SU-DHL-6 (cell line): ENCODE results near the gene EFCAB11.
"Not testable (repeated sequence)": the region's sequence is repeated elsewhere in the genome, so short reads cannot be mapped to it uniquely, and the experiment has no call there.

Experiments used
- H2AFZ ChIP-seq: fragments of 200-600 bp; sonication (generic); 2 replicates; pipeline ENCODE4 v1.6.1; 2014; ENCODE audit warnings: low read depth, mild to moderate bottlenecking, moderate library complexity, mixed read lengths, antibody characterized with exemption, low read length; ENCODE audit not compliant: severe bottlenecking
- H3F3A ChIP-seq: fragments of 200-600 bp; shearing (Covaris generic); 2 replicates; pipeline ENCODE4 v1.6.0; 2016; ENCODE audit warnings: antibody characterized with exemption, mild to moderate bottlenecking; ENCODE audit not compliant: insufficient read depth
- H3K27ac ChIP-seq: fragments of 200-600 bp; sonication (generic); 2 replicates; pipeline ENCODE4 v1.5.1; 2016; ENCODE audit warnings: low read depth, mild to moderate bottlenecking, low read length, moderate library complexity, mixed read lengths
- H3K27me3 ChIP-seq: fragments of 200-600 bp; sonication (generic), shearing (Covaris generic); 2 replicates; pipeline ENCODE4 v1.6.0; 2014; ENCODE audit warnings: mild to moderate bottlenecking, low read length
- H3K36me3 ChIP-seq: fragments of 200-600 bp; sonication (generic); 2 replicates; pipeline ENCODE4 v1.6.1; 2014; ENCODE audit warnings: mild to moderate bottlenecking, low read length, mixed read lengths
- H3K4me2 ChIP-seq: fragments of 300-600, 200-600 bp; shearing (Covaris generic), sonication (generic); 2 replicates; pipeline ENCODE4 v1.6.0; 2014; ENCODE audit warnings: low read length, low read depth, mild to moderate bottlenecking; ENCODE audit not compliant: poor library complexity, severe bottlenecking
- H3K4me3 ChIP-seq: fragments of 200-600 bp; sonication (generic); 2 replicates; pipeline ENCODE4 v1.5.1; 2014; ENCODE audit warnings: antibody characterized with exemption, low read length, mild to moderate bottlenecking, mixed read lengths; ENCODE audit not compliant: insufficient read depth, poor library complexity, severe bottlenecking
- H3K79me2 ChIP-seq: fragments of 200-600 bp; sonication (generic); 2 replicates; pipeline ENCODE4 v1.6.1; 2014; ENCODE audit warnings: mild to moderate bottlenecking, low read length, moderate library complexity; ENCODE audit not compliant: insufficient read depth
- H3K9ac ChIP-seq: fragments of 200-600 bp; sonication (generic); 2 replicates; pipeline ENCODE4 v1.7.0; 2014; ENCODE audit warnings: mild to moderate bottlenecking, low read length
- H3K9me2 ChIP-seq: fragments of 200-600 bp; sonication (generic); replicated peaks from 2 replicates; pipeline ENCODE4 v1.6.1; 2014; ENCODE audit warnings: low read length; ENCODE audit not compliant: insufficient read depth
- H3K9me3 ChIP-seq: fragments of 200-600 bp; sonication (generic); 2 replicates; pipeline ENCODE4 v1.6.1; 2014; ENCODE audit warnings: low read length, mixed read lengths; ENCODE audit not compliant: insufficient read depth
- H4K20me1 ChIP-seq: fragments of 200-600 bp; sonication (generic); 2 replicates; pipeline ENCODE4 v1.6.1; 2014; ENCODE audit warnings: low read depth, mild to moderate bottlenecking, antibody characterized with exemption, low read length, moderate library complexity, mixed read lengths
- EZH2phosphoT487 ChIP-seq: fragments of 200-600 bp; sonication (generic), shearing (Covaris generic); conservative IDR thresholded peaks from 2 replicates; pipeline ENCODE4 v1.6.1; 2018; ENCODE audit warnings: mild to moderate bottlenecking, antibody characterized with exemption, low read length, moderate library complexity, mixed read lengths
- TF ChIP-seq, protein P1 (sequence below): fragments of 200-600 bp; sonication (generic); IDR thresholded peaks from one replicate; pipeline ENCODE4 v1.5.1; 2017; ENCODE audit warnings: antibody characterized with exemption, mild to moderate bottlenecking, low read length, moderate library complexity; ENCODE audit not compliant: insufficient read depth, poor library complexity, severe bottlenecking

The EFCAB11 gene

DNA sequence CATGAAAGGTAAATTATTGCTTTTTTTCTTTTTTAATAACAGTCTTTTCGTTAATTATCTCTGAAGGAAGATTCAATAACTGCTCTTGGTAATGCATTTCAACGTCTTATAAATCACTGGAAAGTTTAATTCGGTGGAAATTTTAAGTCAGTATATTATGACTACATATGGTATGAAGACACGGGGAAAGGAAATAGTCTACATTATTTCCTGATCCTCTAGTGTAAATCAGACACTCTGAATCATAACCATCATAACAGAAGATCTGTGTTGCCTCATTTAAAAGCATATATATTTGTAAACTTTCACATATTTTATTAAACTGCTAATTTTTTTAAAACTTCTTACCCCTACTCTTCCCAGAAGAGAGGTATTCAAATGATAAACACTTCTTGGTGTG, 53.7 kb downstream of the EFCAB11 start:
- Histone ChIP-seq H3K79me2 (no peaks in the 10 kb centered on the region), H3K9ac (no peak overlapping the region), H4K20me1 (no peaks in the 10 kb centered on the region), H3K27me3 (no peaks in the 10 kb centered on the region), H3K36me3 (no peaks in the 10 kb centered on the region), H3K9me2 (no peaks in the 10 kb centered on the region), H3K27ac (no peak overlapping the region), H3F3A (no peaks in the 10 kb centered on the region), H3K4me2 (no peak overlapping the region), H2AFZ (no peak overlapping the region), H3K4me3 (no peak overlapping the region), H3K9me3 (no peaks in the 10 kb centered on the region)
- TF ChIP-seq EZH2phosphoT487: no peak
- TF ChIP-seq, protein P1, sequence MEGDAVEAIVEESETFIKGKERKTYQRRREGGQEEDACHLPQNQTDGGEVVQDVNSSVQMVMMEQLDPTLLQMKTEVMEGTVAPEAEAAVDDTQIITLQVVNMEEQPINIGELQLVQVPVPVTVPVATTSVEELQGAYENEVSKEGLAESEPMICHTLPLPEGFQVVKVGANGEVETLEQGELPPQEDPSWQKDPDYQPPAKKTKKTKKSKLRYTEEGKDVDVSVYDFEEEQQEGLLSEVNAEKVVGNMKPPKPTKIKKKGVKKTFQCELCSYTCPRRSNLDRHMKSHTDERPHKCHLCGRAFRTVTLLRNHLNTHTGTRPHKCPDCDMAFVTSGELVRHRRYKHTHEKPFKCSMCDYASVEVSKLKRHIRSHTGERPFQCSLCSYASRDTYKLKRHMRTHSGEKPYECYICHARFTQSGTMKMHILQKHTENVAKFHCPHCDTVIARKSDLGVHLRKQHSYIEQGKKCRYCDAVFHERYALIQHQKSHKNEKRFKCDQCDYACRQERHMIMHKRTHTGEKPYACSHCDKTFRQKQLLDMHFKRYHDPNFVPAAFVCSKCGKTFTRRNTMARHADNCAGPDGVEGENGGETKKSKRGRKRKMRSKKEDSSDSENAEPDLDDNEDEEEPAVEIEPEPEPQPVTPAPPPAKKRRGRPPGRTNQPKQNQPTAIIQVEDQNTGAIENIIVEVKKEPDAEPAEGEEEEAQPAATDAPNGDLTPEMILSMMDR: no peak

DNA sequence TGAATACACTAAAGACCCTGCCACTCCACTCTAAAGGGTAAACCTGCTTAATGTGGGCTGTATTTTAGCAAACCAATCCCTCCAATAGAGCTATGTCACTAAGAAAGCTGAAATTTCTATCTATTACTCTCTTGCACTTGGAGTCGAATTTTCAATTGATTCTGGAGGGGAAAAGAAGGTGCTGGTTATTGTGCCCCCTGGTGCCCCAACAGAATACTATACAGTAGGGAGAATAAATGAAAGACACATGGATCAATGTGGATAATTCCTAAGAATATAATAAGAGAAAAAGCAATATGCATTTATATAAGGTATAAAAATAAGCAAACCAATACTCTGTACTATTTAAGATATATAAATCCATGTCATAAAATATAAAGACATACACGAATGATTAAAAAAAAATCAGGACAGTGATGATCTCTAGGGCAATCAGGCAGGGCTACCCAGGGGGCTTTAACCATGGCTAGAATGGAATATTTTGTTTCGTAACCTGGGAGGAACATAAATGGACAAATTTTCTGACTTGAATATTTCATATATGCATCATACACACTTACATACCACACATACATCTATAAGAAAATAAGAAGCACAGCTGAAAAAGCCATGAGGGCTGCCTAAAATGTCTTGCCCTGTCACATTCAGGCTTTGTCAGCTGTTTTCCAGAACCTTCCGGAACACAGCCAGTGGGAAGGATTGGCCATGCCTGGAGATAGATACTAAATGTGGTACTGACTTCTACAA, 54.4 kb downstream of the EFCAB11 start:
- no peak overlapping the region for H3K27ac ChIP-seq
- no peaks in the 10 kb centered on the region for H3K79me2 ChIP-seq
- no peak overlapping the region for H3K9ac ChIP-seq
- H3K36me3 ChIP-seq: no peaks in the 10 kb centered on the region
- H3K4me2 ChIP-seq: no peak overlapping the region
- no peaks in the 10 kb centered on the region for H3K9me2 ChIP-seq
- H2AFZ ChIP-seq: no peak overlapping the region
- no peaks in the 10 kb centered on the region for H3K27me3 ChIP-seq
- H3F3A ChIP-seq: no peaks in the 10 kb centered on the region
- TF ChIP-seq EZH2phosphoT487: no peak
- TF ChIP-seq, protein P1: peak; percentile 53
- H4K20me1 ChIP-seq: no peaks in the 10 kb centered on the region
- no peak overlapping the region for H3K4me3 ChIP-seq
- no peaks in the 10 kb centered on the region for H3K9me3 ChIP-seq

DNA sequence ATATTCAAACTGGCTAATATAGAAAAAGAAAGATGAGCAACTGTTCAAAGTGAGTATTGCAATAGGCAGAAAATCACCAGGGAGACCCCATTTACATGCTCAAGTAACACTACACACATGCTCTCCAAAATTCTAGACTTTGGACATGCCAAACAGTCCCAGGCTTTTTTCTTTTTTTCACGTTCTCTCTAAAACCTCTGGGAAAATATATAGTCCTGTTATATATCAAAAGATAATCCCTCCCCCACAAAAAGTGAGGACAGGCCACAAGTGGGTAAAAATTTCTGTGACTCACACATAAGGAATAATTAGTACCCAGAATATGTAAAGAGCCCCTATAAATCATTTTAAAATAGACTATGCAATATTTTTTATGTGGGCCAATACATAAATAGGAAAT, 55.2 kb downstream of the EFCAB11 start:
- Histone ChIP-seq H3K9me2 (no peaks in the 10 kb centered on the region), H3K9me3 (no peaks in the 10 kb centered on the region), H3K4me2 (no peak overlapping the region)

DNA sequence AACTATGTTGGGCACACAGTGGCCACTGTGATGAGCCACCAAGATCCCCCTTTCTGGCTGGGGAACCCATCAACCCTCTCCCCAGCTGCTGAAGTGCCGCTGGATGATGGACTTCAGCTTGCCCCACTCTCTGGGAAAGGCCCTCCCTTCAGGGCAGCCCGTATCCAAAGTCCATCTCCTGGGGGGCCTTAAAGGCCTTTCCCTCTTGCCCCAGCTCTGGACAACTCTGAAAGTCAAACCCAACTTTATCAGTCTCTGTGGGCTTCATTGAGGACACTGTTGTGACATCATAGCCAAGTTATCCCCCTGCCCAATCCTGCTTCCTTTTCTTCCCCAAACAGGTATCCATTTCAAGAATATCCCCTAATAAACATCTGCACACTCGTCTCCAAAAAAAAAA, 61.1 kb downstream of the EFCAB11 start:
- not testable (repeated sequence) for H3K4me3 ChIP-seq, H3K9me2 ChIP-seq, H2AFZ ChIP-seq, H3K9ac ChIP-seq, H3F3A ChIP-seq, H3K79me2 ChIP-seq, H3K27me3 ChIP-seq, H4K20me1 ChIP-seq, H3K27ac ChIP-seq, H3K4me2 ChIP-seq, H3K36me3 ChIP-seq, H3K9me3 ChIP-seq

More for the DNA sequence above, 55.2 kb downstream of the EFCAB11 start:
- no peak overlapping the region for H3K27ac ChIP-seq
- no peak overlapping the region for H3K4me3 ChIP-seq
- H3K9ac ChIP-seq: no peak overlapping the region
- no peaks in the 10 kb centered on the region for H3K36me3 ChIP-seq
- no peaks in the 10 kb centered on the region for H3K79me2 ChIP-seq
- TF ChIP-seq, protein P1: no peak
- no peaks in the 10 kb centered on the region for H4K20me1 ChIP-seq
- H2AFZ ChIP-seq: no peak overlapping the region
- no peaks in the 10 kb centered on the region for H3K27me3 ChIP-seq
- H3F3A ChIP-seq: no peaks in the 10 kb centered on the region
